ENCODE measurements around the gene TMCO1.
"Not testable (repeated sequence)": the region's sequence is repeated elsewhere in the genome, so short reads cannot be mapped to it uniquely, and the experiment has no call there.

TMCO1 gene

DNA sequence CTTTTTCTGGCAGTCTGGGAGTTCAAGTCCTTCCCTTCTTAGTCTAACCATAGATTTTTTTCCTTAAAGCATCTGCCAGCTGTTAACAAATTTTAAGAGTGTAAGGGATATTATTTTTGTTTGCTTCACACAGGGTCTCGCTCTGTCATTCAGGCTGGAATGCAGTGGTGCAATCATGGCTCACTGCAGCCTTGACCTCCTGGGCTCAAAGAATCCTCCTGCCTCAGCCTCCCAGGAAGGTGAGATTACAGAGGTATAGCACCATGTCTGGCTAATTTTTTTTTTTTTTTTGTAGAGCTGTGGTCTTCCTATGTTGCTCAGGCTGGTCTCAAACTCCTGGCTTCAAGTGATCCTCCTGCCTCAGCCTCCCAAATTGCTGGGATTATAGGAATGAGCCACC lies 23.8 kb downstream of the TMCO1 start:
- DNase-seq, result not testable (repeated sequence)

DNA sequence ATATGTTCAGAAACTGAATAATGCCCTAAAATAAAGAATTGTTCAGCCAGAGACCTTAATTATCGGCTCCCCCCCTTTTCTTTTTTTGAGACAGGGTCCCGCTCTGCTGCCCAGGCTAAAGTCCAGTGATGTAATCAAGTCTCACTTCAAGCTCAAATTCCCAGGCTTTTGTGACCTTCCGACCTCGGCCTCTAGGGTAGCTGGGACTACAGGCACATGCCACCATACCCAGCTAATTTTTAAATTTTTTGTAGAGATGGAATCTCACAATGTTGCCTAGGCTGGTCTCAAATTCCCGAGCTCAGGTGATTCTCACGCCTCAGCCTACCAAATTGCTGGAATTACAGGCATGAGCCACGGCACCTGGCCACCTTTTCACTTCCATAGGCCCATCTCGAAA lies 26.5 kb downstream of the TMCO1 start:
- no peak for DNase-seq

- DNase-seq, result no peak
Measured at GRCh38 chr1:165738794-165739193, 29.9 kb downstream of the TMCO1 start.

- DNase-seq, result peak; percentile 3
Measured at GRCh38 chr1:165737196-165737595, 31.5 kb downstream of the TMCO1 start.

DNA sequence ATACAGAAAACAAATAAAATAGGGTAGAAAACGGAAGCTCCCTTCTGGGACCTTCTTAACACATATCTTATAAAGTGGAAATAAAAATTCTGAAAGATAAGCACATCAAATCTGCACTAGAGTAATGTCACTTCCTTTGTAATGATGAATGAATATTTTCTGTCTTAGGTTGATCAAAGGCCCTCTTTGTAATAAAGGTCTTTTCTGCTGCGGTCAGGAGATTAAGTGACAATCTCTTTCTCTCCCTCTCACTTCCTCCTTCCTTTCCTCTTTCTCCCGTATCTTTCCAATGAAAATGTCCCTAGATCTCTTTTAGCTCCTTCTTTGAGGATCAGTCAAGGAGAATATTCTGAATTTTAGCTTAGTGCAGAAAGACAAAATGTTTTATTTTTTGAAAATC lies 33.8 kb downstream of the TMCO1 start:
- no peak for DNase-seq

GRCh38 chr1:165726841-165727240 lies 41.8 kb downstream of the TMCO1 start:
- DNase-seq, result no peak

DNA sequence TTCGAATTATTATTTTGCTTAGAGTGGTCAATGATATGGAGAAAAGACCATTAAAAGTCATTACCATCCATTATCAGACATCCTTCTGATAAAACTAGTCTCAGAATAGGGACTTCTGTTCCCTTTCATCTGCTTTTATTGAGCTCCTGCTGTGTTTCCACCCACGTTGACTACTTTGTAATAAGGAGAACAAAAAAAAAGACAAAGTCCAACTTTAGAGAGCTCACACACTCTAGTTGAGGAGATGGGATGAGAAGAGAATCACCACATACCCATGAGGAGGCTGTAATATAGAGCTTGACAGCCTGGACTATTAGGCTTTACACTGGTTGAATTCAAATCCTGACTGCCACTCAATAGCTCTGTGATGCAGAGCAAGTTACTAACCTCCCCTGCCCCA lies 42.5 kb downstream of the TMCO1 start:
- DNase-seq, result no peak

GRCh38 chr1:165717918-165718515 lies 50.7 kb downstream of the TMCO1 start:
- DNase-seq, result peak; percentile 66

GRCh38 chr1:165716265-165717051 lies 52.2 kb downstream of the TMCO1 start:
- DNase-seq, result not testable (repeated sequence)

- no peak for DNase-seq
Measured at GRCh38 chr1:165712764-165713163, 55.9 kb downstream of the TMCO1 start.

- DNase-seq, result no peak
Measured at GRCh38 chr1:165707984-165708706, 60.5 kb downstream of the TMCO1 start.

DNA sequence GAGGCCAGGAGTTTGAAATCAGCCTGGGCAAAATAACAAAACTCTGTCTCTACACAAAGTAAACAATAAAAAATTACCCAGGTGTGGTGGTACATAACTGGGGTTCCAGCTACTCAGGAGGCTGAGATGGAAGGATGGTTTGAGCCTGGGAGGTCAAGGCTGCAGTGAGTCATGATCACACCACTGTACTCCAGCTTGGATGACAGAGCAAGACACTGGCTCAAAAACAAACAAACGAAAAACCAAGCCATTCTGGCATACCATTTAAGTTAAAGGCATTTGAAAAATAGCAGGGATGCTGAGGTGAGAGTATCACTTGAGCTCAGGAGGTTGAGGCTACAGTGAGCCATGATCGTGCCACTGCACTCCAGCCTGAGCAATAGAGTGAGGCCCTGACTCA lies 65.0 kb downstream of the TMCO1 start:
- DNase-seq, result peak; percentile 28

DNA sequence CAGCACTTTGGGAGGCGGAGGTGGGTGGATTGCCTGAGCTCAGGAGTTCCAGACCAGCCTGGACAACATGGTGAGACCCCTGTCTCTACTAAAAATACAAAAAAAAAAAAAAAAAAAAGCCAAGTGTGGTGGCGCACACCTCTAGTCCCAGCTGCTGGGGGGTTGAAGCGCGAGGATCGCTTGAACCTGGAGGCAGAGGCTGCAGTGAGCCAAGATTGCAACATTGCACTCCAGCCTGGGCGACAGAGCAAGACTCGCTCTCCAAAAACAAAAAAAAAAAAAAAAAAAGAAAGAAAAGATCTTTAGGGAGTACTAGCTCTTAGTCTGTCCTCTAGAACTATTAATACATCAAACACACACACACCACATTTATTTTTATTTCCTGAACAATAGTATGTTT lies 66.7 kb downstream of the TMCO1 start:
- not testable (repeated sequence) for DNase-seq

- no peak for DNase-seq
Measured at GRCh38 chr1:165699577-165699976, 69.1 kb downstream of the TMCO1 start.

- DNase-seq, result no peak
Measured at GRCh38 chr1:165698761-165699052, 70.0 kb downstream of the TMCO1 start.

DNA sequence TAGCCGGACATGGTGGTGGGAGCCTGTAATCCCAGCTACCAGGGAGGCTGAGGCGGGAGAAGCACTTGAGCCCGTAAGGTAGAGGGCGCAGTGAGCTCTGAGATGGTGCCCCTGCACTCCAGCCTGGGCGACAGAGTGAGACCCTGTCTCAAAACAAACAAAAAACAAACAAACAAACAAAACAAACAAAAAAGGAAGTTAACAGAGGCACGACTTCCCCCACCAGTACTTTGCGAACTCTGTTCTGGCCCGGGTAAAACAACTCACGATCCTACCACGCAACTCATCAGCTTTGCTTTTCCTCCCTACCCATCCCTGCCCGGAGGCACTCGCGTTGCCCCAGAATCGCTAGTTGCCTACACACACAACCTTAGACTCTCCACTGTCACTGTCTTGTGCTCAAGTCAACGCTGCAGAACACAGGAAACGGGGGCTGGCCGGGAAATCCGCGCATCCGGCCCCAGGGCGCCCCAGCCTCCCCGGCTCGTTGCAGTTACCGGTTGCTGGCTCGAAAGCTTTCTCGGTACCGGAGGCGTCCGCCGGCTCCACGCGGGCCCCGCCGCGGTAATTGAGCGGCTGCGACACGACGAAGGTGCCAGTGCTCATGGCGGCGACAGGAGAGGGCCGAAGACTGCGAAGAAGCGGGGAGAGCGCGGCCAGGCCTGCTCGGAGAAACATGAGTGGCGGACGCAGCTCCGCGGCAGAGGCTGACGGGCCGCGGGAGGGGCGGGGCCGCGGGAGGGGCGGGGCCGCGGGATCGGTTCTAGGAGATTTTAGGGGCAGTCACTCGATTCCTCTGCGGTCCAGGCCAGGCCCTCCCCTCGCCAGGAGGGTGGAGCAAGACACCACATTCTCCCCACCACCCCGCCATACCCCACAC lies 70.5 kb downstream of the TMCO1 start, which contains the start of gene ALDH9A1:
TSS of gene ALDH9A1 (minus strand) at position 682 of the 880 bp plus-strand sequence. CDS start at position 678, 4 bp downstream.
- DNase-seq, result peak; percentile 95

DNA sequence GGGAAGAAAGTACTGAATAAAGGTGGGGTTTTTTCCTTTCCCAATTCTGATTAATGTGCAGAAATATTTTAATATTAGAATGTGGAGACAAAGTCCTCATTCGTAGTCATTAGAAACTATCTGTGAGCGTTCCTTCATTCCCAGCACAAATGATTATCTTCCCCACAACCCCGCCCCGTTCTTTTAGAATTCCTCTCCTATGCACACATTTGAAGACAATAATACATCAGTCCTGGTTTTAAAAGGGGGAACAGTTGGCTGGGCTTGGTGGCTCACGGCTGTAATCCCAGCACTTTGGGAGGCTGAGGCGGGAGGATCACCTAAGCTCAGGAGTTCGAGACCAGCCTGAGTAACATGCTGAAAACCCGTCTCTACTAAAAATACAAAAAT lies 71.2 kb downstream of the TMCO1 start:
- peak; percentile 40 for DNase-seq

- DNase-seq, result peak; percentile 75
Measured at GRCh38 chr1:165696625-165697100, 72.0 kb downstream of the TMCO1 start.

DNA sequence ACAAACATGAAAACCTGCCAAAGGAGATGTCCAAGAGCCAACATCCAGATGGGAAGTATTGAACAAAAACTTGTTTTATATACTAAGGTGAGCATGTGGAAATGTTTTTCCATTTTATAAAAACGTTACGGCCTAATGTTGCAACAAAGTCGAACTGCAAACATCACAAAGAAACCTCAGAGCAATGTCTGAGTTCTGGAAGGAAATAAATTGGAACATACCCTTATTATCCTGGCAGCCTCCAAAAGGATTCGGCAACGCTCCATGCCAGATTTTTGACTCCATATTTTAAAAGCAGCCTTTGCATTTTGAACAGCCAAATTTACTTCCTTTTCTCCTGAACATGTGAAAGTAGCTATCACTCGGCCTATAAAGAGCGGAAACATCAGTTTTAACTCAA lies 73.6 kb downstream of the TMCO1 start:
- DNase-seq, result no peak

DNA sequence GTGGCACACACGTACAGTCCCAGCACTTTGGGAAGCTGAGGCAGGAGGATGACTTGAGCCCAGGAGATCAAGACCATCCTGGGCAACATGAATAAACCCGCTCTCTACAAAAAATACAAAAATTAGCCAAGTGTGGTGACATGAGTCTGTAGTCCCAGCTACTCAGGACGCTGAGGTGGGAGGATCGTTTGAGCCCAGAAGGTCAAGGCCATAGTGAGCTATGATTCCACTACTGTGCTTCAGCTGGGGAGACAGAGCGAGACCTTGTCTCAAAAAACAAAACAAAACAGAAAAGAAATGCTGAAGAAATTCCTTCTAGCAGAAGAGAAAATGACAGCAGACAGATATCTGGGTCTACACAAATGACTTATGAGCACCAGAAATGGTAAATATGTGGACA lies 80.6 kb downstream of the TMCO1 start:
- no peak for DNase-seq

DNA sequence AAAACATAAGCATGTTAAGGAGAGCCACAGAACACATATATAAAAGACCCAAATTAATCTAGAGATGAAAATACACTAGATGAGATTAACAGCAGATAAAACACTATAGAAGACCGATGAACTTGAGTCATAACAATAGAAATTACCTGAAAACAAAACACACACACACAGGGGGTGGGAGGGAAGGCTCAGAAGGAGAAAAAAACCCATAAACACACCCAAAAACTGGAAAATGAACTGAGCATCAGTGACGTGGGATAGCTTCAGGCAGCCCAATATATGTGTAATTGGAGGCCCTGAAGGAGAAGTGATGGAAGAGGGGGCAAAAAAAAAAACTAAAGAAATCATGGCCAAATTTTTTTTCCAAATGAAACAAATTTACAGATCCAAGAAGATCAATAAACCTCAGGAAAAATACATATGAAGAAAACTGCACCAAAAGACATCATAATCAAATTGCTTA lies 81.7 kb downstream of the TMCO1 start:
- DNase-seq, result no peak

- no peak for DNase-seq
Measured at GRCh38 chr1:165686121-165686970, 82.3 kb downstream of the TMCO1 start.
